K562 (cell line): ENCODE data around the gene FAM120B. TPM values are rescaled to one million over a fixed set of nuclear protein-coding genes. Genes with fewer than 3 reads are reported as not detected.

Source experiments
- ATAC-seq: fragments of 200-7000 bp; cut with Tn5 transposase; 3 replicates; pipeline ENCODE4 v1.9.1; 2020; ENCODE audit warnings: moderate library complexity
- BruUV-seq: library from RNA; stranded (reverse); fragments of 400-500 nt; replicated peaks from 2 replicates; lab custom pipeline; 2021; lab: Mats Ljungman, UMichigan
- CTCF ChIA-PET: fragments of 300-600 bp; formaldehyde crosslinking; extraction: SDS; loops from one replicate; lab custom pipeline; 2021; ENCODE audit warnings: low intra/inter-chr PET ratio; lab: Yijun Ruan, JAX
- POLR2A ChIA-PET: fragments of 300-600, 350-650 bp; sonication (Branson Sonifier 250); formaldehyde crosslinking; extraction: SDS; loops from one replicate; lab custom pipeline; 2021; ENCODE audit warnings: antibody characterized with exemption, inconsistent platforms; lab: Yijun Ruan, JAX
- DNase-seq, 4 experiments: peaks; one replicate each; pipeline versions ENCODE4 v3.0.0 to v3.0.0-alpha.2; 2011 to 2018; ENCODE audit warnings: low spot score in 3 of 4, mixed read lengths in 3 of 4; ENCODE audit errors: extremely low read depth in 1 of 4
- FAIRE-seq: peaks from 2 replicates; lab custom pipeline; 2011; peaks lifted over from hg19 to GRCh38; lab: Jason Lieb, UNC
- H2AFZ ChIP-seq: 2 replicates; pipeline ENCODE4 v1.6.0; 2011; ENCODE audit warnings: low read depth, low read length, control low read depth, inconsistent platforms
- H3K27ac ChIP-seq: fragments of 200-600 bp; 3 replicates; pipeline ENCODE4 v1.8.0; 2011; ENCODE audit warnings: low read depth, mild to moderate bottlenecking, control low read depth, inconsistent platforms, low read length, moderate library complexity, mixed read lengths; ENCODE audit errors: extremely low read depth
- H3K27me3 ChIP-seq, 2 experiments: fragments of 300-600 bp in 1 of 2; 2 replicates in 1 of 2; 3 replicates in 1 of 2; pipeline versions ENCODE4 v1.6.0 to v1.8.0; 2011; ENCODE audit warnings: inconsistent platforms in 2 of 2, low read length in 2 of 2, mild to moderate bottlenecking in 1 of 2, mixed read lengths in 1 of 2, moderate library complexity in 1 of 2; ENCODE audit not compliant: control insufficient read depth in 2 of 2, insufficient read depth in 2 of 2
- H3K36me3 ChIP-seq: fragments of 300-600 bp; 3 replicates; pipeline ENCODE4 v1.8.0; 2011; ENCODE audit warnings: mild to moderate bottlenecking, low read length, inconsistent platforms; ENCODE audit not compliant: control insufficient read depth, insufficient read depth
- H3K4me1 ChIP-seq, 2 experiments: fragments of 200-600 bp in 1 of 2; replicated peaks in 1 of 2; 2 replicates in 1 of 2; 3 replicates in 1 of 2; pipeline versions ENCODE4 v1.5.1 to v1.8.0; 2011; ENCODE audit warnings: inconsistent platforms in 2 of 2, low read length in 2 of 2, mild to moderate bottlenecking in 1 of 2, mixed read lengths in 1 of 2, moderate library complexity in 1 of 2; ENCODE audit not compliant: control insufficient read depth in 2 of 2, insufficient read depth in 2 of 2
- H3K4me2 ChIP-seq: 2 replicates; pipeline ENCODE4 v1.6.1; 2011; ENCODE audit warnings: low read length, control low read depth, inconsistent platforms, mixed read lengths; ENCODE audit not compliant: insufficient read depth
- H3K4me3 ChIP-seq: fragments of 200-600 bp; sonication (generic), shearing (Covaris generic); 2 replicates; pipeline ENCODE4 v1.5.1; 2016; ENCODE audit warnings: control low read depth, inconsistent platforms
- H3K79me2 ChIP-seq: fragments of 200-600 bp; 3 replicates; pipeline ENCODE4 v1.8.0; 2011; ENCODE audit warnings: low read length, inconsistent platforms; ENCODE audit not compliant: control insufficient read depth, insufficient read depth
- H3K9ac ChIP-seq, 2 experiments: 2 replicates each; pipeline versions ENCODE4 v1.6.0 to v1.6.1; 2011; ENCODE audit warnings: low read depth in 2 of 2, low read length in 2 of 2, control low read depth in 1 of 2, inconsistent platforms in 1 of 2, mild to moderate bottlenecking in 1 of 2, mixed read lengths in 1 of 2; ENCODE audit not compliant: insufficient read depth in 1 of 2
- H3K9me1 ChIP-seq: one replicate; pipeline ENCODE4 v1.6.0; 2011; ENCODE audit warnings: inconsistent platforms, mild to moderate bottlenecking, low read length, moderate library complexity; ENCODE audit not compliant: control insufficient read depth, insufficient read depth
- H3K9me3 ChIP-seq: replicated peaks from 2 replicates; pipeline ENCODE4 v1.5.1; 2011; ENCODE audit warnings: low read depth, low read length, inconsistent platforms; ENCODE audit not compliant: control insufficient read depth, insufficient read depth
- H4K20me1 ChIP-seq: replicated peaks from 2 replicates; pipeline ENCODE4 v1.6.1; 2011; ENCODE audit warnings: low read length, inconsistent platforms, mixed read lengths; ENCODE audit not compliant: control insufficient read depth, insufficient read depth
- DNMT1 ChIP-seq: fragments of 450-650 bp; IDR thresholded peaks from 2 replicates; pipeline ENCODE4 v1.6.1; 2016; ENCODE audit warnings: antibody characterized with exemption, mild to moderate bottlenecking
- HIVEP1 ChIP-seq: fragments of 250-450 bp; sonication (Bioruptor Pico); IDR thresholded peaks from 2 replicates; pipeline ENCODE4 v1.4.0; 2020; ENCODE audit warnings: mild to moderate bottlenecking
- MEF2D ChIP-seq: conservative IDR thresholded peaks from 2 replicates; pipeline ENCODE4 v1.6.1; 2016; ENCODE audit warnings: low read depth, missing genetic modification characterization, missing compliant biosample characterization
- PCBP2 ChIP-seq: fragments of 200-400 bp; formaldehyde crosslinking; IDR thresholded peaks from 2 replicates; pipeline ENCODE4 v1.6.1; 2018; ENCODE audit warnings: low read length, low read depth, mild to moderate bottlenecking, moderate library complexity; ENCODE audit not compliant: poor library complexity, severe bottlenecking
- SMARCA4 ChIP-seq: fragments of 450-650 bp; IDR thresholded peaks from 2 replicates; pipeline ENCODE4 v1.6.1; 2016
- ZNF165 ChIP-seq: fragments of 250-450 bp; sonication (Bioruptor Pico); IDR thresholded peaks from 2 replicates; pipeline ENCODE4 v1.4.0; 2020; ENCODE audit warnings: borderline replicate concordance
- ZNF583 ChIP-seq: fragments of 250-450 bp; sonication (Bioruptor Pico); IDR thresholded peaks from 2 replicates; pipeline ENCODE4 v1.4.0; 2020
- WGBS: fragments of 100-300 bp; shearing (Covaris generic); methylation state at CpG from one replicate; pipeline ENCODE4 v1.1.6; 2016; ENCODE audit warnings: low coverage, mixed read lengths; ENCODE audit not compliant: insufficient coverage; ENCODE audit errors: missing lambda C conversion rate; 5-methylcytosine and 5-hydroxymethylcytosine counted together
- in situ Hi-C: fragments of 300-500 bp; cut with MboI; formaldehyde crosslinking; loops from 4 replicates; pipeline ENCODE4 v1.15.0; 2018; ENCODE audit warnings: inconsistent platforms, mixed read lengths
- intact Hi-C: fragments of 100-400 bp; cut with micrococcal nuclease; formaldehyde crosslinking; loops from 2 replicates; pipeline ENCODE4 v1.14.2; 2022
- polyA plus RNA-seq, 8 experiments: library from polyadenylated mRNA; depleted of rRNA in 4 of 8; stranded (reverse) in 5 of 8; unstranded in 3 of 8; fragments of >200 nt; fragmentation: Nextera tagmentation in 2 of 8; fragmentation: Illumina TruSeq in 1 of 8; extraction: Ambion mirVana in 2 of 8; extraction: Trizol in 1 of 8; gene quantifications; 2 replicates each; pipeline versions ENCODE4 v1.2.1 to v1.2.3, GENCODE V29; 2011 to 2014; ENCODE audit warnings: inconsistent platforms in 1 of 8, missing spikeins in 1 of 8
- total RNA-seq, 7 experiments: library from RNA; depleted of rRNA in 6 of 7; stranded (reverse); fragments of >200 nt in 6 of 7; fragmentation: Illumina TruSeq in 2 of 7; extraction: Trizol in 2 of 7; gene quantifications; 2 replicates each; pipeline versions ENCODE4 v1.2.1 to v1.2.3, GENCODE V29; 2011 to 2021; ENCODE audit warnings: low replicate concordance in 1 of 7

FAM120B gene
- total and polyA plus RNA-seq, 9 of the 15 experiments (the other 6 are each of a cell fraction or from before 2014, with no cell fraction given) = 3.5 to 22.6 (median 14.7) TPM

- FAIRE-seq (no peak), DNase-seq (no peak)
- no peak overlapping the region for H3K4me2 ChIP-seq
- intact Hi-C loops = no loop called here
- H3K4me3 ChIP-seq = no peak overlapping the region
- POLR2A ChIA-PET = interaction anchor here (0.6 to 1.5 kb wide), 5 partner anchors 9 to 166 kb away, joined by 3 to 4 read pairs (median 3); no protein-coding TSS in a partner anchor
- peaks cover 77 to 87% of the 10 kb centered on the region in 2 experiments for H3K27me3 ChIP-seq
- no peak overlapping the region for H3K9ac ChIP-seq
- no TSS peak for BruUV-seq
- CTCF ChIA-PET = no interaction called here
- H4K20me1 ChIP-seq = peaks cover 7% of the 10 kb centered on the region; the same call in 1 of the 2 replicates
- 3% methylated on average over 17 of the region's 17 CpGs for WGBS
- no peaks in the 10 kb centered on the region for H3K9me3 ChIP-seq
- peaks cover 0 to 22% of the 10 kb centered on the region in 2 experiments; a peak in 2 of 5 replicates for H3K4me1 ChIP-seq
- TF ChIP-seq SMARCA4 = no peak
- no peak for TF ChIP-seq ZNF165 (CRISPR knock-in tag)
- no peak for TF ChIP-seq PCBP2
- no peak for TF ChIP-seq ZNF583 (CRISPR knock-in tag)
- no peak for TF ChIP-seq MEF2D
- TF ChIP-seq DNMT1 = no peak
- no peak for TF ChIP-seq HIVEP1 (CRISPR knock-in tag)
- TF ChIP-seq, all 486 proteins: peak for 0
- Histone ChIP-seq H3K36me3 (no peaks in the 10 kb centered on the region), H3K79me2 (no peaks in the 10 kb centered on the region), H3K9me1 (no peaks in the 10 kb centered on the region), H2AFZ (no peak overlapping the region), H3K27ac (no peak overlapping the region)
- no peak; the same call in 2 of the 3 replicates for ATAC-seq
- in situ Hi-C loops = no loop called here
These were observed 36.6 kb upstream of the FAM120B start for GRCh38 chr6:170269846-170270541.
